ENCODE results near the gene TMEM35A.
A peak's percentile ranks its signal among the peaks of the same experiment; 100 is the strongest.
"Not testable (repeated sequence)": the region's sequence is repeated elsewhere in the genome, so short reads cannot be mapped to it uniquely, and the experiment has no call there.

TMEM35A gene, protein sequence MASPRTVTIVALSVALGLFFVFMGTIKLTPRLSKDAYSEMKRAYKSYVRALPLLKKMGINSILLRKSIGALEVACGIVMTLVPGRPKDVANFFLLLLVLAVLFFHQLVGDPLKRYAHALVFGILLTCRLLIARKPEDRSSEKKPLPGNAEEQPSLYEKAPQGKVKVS

DNA sequence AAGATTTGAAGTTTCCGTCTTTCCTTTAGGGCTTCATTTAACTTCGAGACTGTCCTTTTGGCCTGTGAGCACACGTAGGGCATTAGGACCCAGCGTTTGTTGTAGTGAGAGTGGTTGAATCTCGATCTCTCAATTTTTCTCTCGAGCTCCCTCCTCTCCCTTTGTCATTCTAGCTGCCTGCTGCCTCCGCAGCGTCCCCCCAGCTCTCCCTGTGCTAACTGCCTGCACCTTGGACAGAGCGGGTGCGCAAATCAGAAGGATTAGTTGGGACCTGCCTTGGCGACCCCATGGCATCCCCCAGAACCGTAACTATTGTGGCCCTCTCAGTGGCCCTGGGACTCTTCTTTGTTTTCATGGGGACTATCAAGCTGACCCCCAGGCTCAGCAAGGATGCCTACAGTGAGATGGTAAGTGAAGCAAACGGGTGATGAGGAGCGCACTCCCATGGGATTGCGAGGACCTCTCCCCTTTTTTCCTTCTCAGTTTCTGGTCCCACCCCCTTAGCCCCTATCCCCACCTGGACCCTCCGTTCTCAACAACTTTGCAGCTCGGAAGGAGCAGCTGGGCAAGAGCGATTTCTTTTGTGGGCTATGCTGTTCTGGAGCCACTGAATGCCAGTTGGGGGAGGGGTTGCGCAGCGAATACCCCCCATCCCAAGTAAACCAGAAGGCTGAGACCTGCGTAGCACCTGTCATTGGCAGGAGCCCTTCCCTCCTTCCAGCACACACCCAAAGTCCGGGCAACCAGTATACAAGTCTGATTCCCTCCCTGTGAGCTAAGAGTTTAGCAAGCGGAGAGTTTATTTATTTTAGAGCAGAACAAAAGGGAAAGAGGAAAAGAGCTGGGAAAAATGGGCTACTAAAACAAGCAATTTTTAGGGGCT lies at the start of gene TMEM35A:
Gene TMEM35A (plus strand): TSS at position 164 of the 883 bp plus-strand sequence. CDS start 124 bp downstream, at position 288.
- DNase-seq = no peak

DNA sequence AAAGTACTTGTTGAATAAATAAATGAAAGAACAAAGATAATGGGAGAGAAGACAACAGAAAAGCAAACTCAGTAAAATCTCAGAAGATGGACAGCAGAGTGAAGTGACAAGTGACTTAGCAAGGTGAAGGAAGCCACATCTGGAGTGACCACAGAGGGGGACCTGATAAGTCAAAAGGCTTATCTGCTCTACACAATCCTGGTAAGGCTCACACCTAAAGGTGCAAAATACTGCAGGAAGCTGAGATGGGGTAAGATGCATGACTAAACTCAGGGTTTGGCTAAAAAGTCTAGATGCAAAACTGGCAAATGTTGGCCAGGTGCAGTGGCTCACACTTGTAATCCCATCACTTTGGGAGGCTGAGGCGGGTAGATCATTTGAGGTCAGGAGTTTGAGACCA lies 49.0 kb upstream of the TMEM35A start:
- DNase-seq = no peak

DNA sequence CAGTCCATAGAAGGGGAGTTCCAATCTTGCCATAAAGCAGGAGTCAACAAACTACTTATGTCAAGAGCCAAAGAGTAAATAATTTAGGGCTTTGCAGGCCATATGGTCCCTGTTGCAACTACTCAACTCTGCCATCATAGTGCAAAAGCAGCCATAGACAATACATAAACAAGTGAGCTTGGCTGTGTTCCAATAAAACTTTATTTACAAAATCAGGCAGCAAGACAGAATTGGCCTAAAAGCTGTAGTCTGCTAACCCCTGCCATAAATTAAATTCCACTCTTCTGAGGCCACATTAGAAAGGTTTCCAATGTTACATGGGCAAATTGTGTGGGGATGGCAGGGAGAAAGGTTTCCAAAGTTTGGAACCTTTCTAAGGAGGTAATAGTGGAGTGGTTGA lies 41.4 kb upstream of the TMEM35A start:
- DNase-seq = no peak

DNA sequence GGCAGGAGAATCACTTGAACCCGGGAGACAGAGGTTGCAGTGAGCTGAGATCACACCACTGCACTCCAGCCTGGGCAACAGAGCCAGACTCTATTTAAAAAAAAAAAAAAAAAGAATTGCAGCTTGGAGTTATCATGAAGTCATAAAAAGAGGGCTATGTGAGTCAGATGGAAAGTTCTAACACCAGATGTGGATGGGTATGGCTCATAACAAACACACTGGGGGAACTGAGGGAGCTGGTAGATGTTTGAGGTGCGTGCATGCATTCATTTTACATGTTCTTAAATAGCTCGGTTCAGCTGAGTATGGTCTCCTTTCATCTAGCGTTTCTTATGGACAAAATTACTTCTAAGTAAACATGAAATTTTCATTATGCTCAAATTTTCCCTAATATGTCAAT lies 38.5 kb upstream of the TMEM35A start:
- no peak for DNase-seq

DNA sequence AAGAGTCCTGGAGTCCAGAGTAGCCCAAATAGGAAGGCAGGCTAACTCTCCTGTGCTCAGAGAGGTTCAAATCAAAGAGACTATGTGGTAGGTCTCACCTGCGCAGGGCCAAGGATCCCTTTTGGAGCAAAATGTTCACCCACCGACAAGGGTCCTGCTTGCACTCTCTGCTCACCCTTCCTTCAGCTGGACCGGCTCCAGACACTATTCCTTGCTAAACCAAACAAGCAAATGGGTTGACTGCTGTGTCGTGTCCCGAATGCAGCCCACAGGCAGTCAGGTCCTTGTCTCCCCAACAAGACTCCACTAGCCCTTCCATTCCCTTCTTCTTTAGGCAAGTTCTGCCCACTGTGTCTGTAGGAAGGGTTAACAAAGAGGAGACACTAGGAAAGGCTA lies 27.5 kb upstream of the TMEM35A start:
- DNase-seq = no peak

DNA sequence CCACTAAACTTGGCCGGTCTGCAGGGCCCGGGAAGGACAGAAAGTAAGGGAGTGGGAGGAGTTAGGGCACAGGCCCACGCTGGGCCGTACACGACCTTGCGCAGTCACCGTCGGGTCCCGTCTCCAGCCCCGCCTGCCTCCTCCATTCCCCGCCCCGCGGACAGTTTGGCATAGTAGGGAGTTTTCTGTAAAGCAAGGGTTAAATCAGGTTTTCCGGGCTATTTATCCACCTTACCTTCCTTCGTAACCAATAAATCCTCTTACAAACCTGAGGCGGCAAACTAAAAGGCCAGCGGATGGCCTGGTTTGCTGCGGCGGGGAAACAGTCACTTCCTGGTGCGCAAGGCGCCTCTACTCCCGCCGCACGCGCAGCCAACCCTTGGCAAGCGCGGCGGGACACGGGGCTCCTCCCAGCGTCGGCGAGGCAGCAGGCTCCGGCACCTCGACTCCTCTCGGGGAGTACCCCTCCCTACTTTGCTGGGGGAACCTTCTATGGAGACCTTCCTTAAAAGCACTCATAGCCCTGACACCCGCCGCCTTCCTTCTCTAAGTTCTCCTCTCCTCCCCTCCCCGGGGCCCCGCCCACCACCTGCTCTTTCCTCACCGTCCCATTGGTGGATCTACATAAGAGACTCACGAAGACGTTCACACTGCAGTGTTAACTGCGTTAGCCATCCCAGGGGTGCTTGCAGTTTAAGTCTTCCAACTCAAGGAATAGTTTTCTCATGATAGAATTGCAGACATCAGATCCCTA lies 27.0 kb upstream of the TMEM35A start, which contains the start of gene TRMT2B:
Gene TRMT2B (minus strand): TSS at position 563 of the 754 bp plus-strand sequence. CDS start 9,822 bp downstream, outside the sequence.
- peak; percentile 52 for DNase-seq

DNA sequence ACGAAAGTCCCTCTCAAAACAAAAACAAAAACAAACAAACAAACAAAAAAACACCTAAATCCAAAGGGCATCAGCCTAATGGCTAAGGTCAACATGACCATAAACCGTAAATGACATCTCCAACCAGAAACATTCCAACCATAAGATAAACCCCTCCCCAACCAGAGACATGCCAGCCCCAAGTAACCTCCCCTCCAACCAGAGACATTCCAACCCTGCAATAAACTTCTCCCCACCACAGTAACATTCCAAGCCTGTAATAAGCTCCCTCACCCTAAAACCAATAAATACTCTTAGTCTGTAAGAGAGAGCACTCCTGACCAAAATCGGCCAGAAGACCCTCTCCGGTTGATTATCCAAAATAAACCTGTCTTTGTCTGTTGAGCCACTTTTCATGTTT lies 22.1 kb upstream of the TMEM35A start:
- DNase-seq = not testable (repeated sequence)

DNA sequence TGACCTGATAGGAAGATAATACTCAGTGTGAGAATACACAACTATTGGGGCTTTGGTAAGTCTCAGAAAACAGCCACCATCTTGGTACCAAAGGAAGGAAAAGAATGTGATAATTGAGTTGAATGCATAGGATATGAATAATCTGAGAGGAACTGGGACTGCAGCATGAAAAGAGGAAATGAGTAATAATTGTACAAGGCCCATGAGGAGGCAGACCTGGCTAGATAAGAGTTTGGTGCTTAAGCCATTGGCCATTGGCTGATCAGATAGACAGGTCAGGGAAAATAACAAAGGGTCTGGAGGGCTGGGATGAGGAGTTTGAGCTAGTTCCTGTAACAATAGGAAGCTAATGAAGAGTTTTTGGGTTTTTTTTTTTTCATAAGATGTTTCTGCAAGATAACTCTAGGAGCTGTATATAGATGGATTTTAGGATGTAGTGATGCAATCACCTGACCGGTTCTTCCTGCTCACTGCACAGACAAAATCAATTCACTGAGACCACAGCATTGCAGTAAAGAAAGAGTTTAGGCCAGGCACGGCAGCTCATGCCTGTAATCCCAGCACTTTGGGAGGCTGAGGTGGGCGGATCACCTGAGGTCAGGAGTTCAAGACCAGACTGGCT lies 21.5 kb upstream of the TMEM35A start:
- no peak for DNase-seq

DNA sequence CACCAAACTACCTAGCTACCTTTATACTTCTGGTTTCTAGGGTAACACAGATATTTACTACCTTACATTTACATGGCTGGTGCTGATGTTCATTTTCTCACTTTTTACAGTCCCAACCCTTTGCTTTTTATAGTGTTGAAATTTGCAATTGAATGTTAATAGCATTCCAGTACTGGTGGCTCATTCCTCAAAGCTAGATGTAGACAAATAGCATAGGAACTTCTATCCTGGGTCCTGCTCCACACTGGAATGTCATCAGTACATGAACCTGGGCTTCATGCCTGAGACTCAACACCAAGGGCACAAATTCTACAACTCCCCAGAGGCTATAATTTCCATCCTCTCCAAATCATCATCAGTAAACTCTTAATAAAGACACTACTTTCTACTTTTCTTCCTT lies 16.5 kb upstream of the TMEM35A start:
- no peak for DNase-seq

DNA sequence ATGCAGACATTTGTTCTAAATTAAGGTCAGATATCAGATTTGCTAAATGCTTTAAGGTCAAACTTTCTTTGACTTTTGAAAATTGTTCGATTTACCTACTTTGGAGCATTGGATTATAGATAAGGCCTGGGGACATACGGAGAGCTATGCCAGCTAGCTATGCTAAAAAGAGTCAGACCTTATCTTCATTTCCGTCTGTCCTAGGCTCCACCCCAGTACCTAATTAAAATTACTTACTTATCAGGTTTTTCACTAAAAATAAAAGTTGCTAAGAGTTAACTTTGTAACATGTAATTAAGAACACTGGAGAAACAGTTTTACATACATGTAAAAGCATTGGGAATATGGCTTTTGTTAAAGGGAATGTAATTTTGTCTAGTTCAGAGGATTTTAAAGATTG lies 7.1 kb upstream of the TMEM35A start:
- DNase-seq = no peak

DNA sequence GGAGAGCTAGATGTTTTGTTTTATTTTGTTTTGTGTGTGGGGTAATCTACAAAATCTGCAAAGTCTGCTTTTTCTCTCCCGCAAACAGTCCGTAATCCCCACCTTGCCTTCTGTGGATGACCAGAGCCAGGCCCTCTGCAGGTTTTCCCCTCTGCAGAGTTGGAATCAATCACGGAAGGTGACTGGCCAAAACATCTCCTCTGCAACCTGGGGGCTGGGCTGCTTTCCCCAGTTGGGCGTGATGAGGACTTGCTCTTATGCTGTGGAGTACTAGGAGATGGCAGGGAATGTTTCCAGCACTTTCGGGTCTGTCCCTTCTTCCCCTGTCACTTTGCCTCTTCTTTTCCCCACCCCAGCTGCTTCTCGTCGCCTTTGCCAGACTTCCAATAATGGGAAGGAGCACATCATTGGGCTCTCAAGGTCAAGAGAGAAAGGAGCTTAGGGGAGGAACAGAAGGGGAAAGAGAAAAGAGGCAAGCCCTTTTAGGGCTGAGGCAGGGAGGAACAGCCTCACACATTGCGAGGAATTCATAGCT lies 1.1 kb downstream of the TMEM35A start:
- no peak for DNase-seq

DNA sequence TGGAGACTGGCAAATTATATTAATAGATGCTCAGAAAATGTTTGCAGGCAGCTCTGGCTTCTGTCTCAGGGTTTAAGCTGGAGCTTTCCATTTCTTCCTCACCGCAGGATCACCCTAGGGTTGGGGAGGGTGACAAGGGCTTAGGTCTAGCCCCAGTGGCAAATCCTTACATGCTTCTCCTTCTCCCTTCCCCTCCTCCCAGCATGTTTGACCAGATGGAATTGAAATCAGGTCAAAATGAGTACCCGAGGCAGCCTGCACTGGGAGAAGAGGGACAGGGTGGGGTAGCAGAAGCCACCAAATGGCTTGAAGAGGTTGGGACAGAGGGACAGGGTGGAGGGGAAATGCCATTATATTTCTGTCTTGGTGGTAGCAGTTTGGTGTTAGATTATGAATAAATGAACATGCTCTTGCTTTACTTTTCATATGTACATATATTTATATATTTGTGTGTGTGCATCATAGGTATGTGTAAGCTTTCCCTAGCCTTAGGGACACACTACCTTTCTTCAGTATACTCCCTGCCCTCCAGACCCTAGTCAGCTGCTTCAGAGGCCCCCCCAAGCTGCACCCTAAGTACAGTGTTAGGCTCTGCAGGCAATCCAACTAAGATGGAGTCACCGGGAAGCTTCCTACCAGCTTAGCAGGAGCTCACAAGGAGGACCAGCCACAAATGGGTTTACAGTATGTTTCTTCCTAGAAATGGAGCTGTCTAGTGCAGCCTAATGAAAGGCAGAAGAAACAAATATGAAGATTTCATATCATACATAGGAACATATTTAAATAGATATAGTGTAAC lies 1.8 kb downstream of the TMEM35A start:
- DNase-seq = no peak

DNA sequence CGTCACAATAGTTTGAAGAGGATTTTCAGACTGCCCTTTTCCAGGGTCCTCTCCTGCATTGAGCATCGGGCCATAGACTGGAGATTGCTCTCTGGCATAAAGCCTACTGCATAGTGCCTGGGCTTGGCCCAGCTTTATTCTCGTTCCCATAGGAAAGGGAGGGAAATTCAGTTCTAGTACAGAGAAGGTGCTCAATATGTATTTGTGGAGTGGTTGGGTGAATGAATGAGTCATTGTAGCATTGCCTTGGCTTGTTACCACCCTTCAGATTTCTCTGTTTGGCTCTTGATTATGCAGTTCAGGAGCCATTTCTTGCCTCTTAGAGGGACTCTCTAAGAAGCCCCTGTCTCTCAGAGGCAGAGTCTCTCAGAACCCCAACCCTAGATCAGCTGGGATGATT lies 2.6 kb downstream of the TMEM35A start:
- no peak for DNase-seq

DNA sequence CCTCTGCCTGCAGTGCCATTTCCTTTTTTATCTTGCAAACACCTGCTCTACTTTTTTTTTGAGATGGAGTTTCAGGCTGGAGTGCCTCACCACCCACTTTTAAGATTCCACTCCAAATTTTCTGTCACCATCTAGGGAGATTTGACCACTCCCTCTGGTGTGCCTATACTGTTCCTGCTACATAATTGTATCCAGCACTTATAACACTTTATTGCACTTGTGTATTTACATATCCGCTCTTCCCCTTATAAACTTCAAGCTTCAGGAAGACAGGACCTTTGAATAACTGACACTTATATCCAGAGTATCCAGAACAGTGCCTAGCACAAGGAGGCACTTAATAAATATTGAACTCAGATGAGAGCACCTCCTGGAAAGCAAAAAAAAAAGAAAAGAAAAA lies 13.1 kb downstream of the TMEM35A start:
- DNase-seq = no peak

DNA sequence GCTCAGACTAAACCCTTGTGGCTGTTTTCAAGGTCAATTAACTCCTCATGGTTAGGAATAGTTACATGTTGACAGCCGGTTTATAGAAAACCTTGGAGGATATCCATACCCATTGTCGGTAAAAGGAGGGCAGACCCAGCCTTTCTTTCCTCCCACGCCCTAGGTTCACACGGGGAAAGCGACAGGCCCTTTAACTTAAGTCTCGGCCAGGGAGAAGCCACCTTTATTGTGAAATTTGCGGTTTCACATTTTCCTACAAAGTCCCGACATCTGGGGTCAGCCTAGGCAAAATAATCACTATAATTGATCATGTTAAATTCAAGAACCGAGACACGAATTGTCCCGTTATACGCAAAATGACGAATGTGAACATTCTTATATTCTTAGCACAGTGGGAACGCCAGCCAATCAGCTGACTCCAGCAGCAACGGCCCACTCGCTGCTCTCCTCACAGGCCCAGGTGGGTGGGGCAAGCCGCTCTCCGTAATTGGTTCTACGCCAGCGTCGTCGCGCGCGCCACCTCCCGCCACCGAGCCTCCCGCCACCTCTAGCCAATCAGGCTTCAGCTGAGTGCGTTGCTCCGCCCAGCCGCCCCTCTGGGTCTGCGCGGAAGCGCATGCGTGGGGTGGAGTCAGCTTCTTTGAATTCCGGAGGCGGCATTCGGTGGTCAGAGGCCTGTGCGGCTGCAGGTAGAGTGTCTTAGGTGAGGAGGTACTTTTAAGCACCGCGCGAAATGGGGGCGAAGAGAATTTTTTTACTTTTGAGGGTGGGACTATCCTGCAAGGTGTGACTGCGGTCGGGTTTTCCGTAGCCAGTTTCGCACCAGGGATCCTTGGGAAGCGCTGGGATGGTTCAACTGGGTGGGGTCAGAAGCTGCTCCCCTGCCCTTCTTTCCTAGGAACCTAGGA lies 19.1 kb downstream of the TMEM35A start, which contains the start of gene CENPI:
Gene CENPI (plus strand): TSS at position 659 of the 908 bp plus-strand sequence. CDS start 2,867 bp downstream, outside the sequence.
- peak; percentile 72 for DNase-seq

DNA sequence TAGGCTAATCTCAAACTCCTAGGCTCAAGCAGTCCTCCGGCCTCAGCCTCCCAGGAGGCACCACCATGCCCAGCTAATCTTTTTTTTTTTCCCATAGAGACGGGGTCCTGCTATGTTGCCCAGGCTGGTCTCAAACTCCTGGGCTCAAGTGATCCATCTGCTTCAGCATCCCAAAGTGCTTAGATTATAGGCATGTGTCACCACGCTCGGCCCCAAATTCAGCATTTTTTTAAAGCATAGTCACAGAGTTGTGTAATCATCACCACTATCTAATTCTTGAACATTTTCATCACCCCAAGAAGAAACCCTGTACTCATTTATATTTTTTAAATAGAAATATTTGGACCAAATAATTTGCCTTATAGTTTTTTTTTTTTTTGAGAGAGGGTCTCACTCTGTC lies 29.6 kb downstream of the TMEM35A start:
- no peak for DNase-seq

DNA sequence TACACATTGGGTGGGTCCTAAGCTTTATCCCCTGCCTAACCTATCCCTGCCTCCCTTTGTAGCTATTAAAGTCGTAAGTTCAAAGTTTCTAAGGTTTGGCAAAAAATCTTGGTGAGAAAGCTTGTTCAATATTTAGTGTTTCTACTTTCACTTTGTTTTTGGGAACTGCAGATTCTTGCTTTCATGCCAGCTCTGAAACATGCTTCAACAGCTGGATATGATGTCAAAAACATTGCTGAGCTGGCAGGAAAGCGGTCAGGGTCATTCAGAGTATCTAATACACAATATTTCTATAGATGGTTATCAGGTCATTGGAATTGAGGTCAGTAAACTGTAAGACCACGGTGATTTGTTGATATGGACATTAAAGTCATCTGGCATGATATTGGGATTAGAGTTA lies 39.0 kb downstream of the TMEM35A start:
- no peak for DNase-seq

DNA sequence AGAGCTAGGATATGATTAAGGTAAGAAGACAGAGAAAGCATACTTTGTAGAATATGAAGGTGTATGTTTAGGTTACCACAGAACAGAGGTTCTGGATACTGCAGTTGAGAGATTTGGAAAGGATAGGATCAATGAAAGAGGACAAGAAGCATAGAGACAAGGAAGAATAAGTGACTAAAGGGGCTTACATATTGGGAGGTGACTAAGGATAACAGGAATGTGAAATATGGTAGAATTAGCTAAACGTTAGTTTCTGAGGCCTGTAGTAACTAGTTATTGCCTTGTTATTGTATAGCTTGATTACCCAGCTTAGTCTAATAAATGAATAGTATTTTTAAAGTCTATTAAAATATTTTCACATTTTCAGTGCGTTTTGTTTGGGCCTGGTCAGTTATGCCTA lies 57.6 kb downstream of the TMEM35A start:
- no peak for DNase-seq
